HG02870 (cell line): ENCODE measurements around the gene GGCT.
"Not testable (repeated sequence)": the region's sequence is repeated elsewhere in the genome, so short reads cannot be mapped to it uniquely, and the experiment has no call there.

Experiments
- ATAC-seq: cut with Tn5 transposase; IDR thresholded peaks from one replicate; pipeline ENCODE4 v1.9.1; 2021; ENCODE audit warnings: mild to moderate bottlenecking, moderate library complexity; ENCODE audit not compliant: unreplicated experiment

Gene GGCT, protein sequence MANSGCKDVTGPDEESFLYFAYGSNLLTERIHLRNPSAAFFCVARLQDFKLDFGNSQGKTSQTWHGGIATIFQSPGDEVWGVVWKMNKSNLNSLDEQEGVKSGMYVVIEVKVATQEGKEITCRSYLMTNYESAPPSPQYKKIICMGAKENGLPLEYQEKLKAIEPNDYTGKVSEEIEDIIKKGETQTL

DNA sequence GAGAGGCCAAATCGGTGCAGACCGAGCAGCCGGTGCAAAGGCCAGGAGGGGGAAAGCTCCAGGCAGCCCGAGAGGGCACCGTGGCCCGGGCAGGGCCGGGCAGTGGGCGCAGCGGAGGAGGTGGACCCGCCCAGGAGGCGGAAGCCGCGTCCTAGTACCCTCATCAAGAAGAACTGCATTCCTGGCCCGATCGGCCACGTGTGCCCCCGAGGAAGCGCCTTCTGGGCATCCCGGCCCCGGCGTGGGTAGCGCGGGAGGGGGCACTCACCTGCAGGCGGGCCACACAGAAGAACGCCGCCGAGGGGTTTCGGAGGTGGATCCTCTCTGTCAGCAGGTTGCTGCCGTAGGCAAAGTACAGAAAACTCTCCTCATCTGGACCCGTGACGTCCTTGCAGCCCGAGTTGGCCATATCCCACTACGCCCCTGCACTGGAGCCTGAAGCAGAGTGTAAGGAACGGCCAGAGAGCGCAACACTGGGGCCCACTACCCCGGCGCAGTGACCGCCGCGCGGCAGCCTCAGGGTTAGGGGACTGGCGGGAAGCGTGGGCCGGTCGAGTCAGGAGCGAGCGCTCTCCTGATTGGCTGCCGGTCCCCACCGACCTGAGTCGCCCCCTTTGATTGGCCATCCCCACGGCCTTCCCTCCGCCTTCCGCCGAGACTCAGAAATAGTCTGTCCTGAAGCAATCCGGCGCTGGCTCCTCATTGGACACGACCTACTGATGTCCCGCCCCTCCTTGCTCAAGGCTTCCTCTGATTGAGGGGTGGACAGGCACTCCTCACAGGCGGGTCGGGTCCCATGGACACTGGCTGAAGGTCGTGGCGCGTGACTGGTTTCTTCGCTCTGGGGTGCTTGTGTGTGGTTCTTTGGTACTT, at the start of gene GGCT:
TSS of gene GGCT (minus strand) at position 529 of the 873 bp plus-strand sequence. CDS start at position 409, 120 bp downstream.
- ATAC-seq = peak; percentile 98

DNA sequence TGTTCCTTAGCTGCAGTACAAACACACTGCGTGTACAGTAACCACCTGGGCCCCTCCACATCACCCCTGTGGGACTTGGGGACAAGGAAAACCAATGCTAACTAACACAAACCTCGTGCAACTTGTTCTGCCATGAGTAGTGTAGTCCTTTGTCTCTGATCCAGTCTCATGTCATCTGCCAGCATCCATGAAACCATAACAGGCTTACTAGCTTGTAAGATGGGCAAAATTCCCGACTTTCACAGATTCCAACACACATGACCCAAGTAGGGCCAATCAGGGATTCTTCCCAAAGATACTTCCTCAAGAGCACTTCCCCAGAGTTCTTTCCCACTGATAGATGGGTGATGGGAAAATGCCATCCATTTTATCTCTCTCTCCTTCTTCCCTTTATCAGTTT, 48.9 kb upstream of the GGCT start:
- no peak for ATAC-seq

DNA sequence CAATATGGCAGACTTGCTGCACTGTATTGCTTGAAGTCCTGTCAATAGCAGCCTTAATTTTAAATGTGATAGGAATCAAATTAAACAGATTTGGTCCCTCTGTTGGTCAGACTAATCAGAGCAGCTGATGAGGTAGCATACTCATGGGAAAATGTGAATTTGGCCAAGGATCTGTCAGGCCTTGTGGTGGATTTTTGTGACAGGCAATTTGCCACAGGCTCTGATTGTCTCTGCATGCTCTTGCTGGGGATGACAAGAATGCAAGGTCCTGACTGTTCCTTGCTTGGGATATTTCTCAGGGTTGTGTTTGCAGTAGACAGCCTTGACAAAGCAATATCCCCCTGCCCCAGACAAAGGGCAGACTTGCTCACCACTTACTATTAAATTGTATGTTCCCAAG, 48.5 kb upstream of the GGCT start:
- ATAC-seq = no peak

DNA sequence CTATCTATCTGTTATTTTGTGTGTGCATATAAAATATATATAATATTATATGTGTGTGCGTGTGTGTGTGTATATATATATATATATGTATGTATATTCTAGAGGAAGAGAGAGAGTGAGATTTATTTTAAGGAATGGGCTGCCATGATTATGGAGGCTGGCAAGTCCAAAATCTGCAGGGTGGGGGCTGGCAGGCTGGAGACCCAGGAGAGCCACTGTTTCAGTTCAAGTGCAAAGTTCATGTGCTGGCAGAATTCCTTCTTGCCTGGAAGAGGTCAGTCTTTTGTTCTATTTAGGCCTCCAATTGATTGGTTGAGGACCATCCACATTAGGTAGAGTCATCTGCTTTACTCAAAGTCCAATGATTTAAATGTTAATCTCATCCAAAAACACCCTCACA, 47.7 kb upstream of the GGCT start:
- no peak for ATAC-seq

DNA sequence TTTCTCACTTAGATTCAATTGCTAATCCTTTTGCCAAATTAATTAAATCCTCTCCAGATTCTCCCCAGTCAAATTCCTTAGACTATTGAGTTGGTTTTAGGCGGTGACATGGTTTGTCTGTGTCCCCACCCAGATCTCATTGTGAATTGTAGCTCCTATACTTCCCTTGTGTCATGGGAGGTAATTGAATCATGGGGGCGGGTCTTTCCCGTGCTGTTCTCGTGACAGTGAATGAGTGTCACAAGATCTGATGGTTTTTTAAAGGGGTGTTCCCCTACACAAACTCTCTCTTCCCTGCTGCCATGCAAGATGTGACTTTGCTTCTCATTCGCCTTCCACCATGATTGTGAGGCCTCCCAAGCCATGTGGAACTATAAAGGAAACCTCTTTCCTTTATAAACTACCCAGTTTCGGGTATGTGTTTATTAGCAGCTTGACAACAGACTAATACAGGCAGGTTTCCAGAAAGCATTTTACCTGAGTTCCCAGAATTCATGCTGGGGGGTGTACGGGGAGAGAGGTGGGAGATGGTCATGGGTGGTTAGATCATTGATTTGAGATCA, 45.4 kb upstream of the GGCT start:
- ATAC-seq = no peak

DNA sequence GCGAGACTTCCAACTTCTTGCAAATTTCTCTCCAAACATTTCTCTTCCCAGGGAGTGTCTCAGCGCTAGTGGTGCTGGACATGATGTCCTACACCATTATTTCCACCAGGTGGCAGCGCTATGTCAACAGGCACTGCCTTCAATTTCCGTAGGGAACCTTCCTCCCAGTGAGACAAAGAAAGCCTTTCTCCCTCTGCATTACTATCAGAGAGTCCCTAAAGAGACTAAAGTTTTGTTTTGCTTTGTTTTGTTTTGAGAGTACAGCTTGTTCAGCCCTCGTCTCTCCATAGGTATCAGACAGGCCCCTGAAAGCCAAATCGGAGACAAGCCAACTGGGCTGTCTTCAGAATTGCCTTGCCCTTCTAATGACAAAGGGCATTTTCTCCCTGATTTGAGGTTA, 44.2 kb upstream of the GGCT start:
- no peak for ATAC-seq

DNA sequence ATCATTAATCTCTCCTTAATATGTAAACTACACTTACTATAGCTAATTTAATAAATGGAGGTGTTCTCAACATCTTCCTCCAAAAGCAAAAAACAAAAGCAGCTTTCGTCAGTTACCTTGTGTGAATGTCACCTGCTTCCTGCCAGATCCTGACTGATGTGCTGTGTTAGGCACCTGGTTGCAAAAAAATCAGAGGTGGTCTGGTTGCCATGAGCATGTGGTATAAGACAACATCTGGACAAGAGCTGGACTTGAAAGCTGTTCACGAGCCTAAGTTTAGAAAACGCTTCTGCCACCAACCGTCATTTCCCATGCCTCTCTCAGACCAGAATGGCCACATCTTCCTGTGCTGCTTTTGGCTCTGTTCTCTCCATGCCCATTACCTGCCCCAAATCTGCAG, 42.0 kb upstream of the GGCT start:
- no peak for ATAC-seq

DNA sequence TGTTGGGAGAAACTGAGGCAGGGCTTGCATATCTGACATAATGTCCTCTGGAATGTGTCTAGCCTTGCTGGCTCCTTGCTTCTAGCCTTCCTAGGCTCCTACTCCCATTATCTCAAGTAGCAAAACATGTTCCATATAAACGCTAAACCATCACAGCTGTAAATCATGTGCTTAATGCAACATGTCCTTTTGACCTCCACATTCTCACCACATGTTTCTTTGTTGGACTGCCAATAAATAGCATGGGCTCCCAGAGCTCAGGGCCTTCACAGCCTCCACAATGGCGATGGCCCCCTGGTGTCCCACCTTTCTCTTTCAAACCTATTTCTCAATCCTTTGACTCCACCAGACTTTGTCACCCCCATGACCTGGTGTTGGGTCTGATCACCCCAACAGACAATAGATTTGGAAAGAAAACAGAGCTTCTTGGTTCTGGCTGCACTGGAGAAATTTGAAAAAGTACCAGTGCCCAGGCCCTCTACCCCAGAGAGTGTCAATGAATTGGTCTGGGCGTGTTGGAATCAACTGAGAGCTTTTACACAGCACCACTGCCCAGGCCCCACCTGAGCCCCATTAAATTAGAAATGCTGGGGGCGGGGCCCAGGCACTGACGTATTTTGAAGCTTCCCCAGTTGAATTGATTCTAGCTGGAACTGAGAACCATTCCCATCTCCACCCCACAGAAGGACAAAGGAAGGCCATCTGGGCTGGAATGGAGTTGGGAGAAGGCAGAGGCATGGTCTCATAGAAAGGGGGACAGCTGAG, 41.3 kb upstream of the GGCT start:
- ATAC-seq = no peak

DNA sequence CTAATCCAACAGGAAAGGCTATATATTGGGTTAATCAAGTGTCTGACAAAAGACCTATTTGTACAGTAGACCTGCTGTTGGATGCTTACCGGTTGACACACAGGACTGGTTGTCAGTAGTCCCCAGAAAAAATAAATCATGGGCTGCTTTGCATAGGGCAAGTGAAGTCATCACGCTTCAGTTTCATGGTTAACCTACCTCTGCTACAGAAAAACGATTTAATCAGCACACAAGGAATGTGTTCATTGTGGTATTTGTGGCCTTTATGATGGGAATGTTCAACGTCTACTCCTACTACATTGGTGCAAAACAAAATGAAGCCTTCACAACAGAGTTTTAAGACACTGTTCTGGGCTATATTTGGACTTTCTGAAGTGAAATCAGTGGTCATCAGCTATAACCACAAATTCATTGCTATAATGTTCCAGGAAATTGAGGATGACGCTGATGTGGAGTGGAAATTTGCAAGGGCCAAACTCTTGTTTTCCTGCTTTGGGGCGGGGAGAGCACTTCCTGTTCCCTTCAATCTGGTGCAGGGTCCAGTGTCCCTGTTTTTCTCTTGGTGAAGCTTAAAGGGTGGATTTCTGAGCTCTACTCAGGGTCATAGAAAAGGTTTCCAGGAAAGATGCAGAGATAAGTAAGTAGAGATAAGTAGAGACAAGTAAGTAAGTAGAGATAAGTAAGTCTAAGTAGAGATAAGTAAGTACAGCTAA, 39.3 kb upstream of the GGCT start:
- ATAC-seq = no peak

DNA sequence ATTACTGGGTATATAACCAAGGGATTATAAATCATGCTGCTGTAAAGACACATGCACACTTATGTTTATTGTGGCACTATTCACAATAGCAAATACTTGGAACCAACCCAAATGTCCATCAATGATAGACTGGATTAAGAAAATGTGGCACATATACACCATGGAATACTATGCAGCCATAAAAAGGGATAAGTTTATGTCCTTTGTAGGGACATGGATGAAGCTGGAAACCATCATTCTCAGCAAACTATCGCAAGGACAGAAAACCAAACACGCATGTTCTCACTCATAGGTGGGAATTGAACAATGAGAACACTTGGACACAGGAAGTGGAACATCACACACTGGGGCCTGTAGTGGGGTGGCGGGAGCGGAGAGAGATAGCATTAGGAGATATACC, 38.5 kb upstream of the GGCT start:
- ATAC-seq = not testable (repeated sequence)

DNA sequence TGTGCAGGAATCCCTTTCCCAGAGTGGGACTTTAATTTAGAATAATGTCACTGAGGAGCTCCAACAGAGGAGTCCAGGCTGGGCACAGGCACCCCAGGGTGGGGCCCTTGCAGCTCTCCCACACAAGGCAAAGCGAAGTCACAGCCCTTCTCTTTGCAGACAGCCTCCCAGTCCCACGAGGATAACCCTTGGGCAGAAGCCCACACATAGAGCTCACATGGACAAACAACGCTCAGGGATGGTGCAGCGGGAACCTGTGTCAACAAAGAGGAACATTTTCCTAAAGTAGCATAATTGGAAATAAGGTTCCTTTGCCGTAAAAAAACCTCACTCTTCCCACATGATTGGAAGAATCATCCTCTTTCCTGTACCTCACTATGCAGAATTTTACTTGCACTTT, 29.3 kb upstream of the GGCT start:
- ATAC-seq = no peak

DNA sequence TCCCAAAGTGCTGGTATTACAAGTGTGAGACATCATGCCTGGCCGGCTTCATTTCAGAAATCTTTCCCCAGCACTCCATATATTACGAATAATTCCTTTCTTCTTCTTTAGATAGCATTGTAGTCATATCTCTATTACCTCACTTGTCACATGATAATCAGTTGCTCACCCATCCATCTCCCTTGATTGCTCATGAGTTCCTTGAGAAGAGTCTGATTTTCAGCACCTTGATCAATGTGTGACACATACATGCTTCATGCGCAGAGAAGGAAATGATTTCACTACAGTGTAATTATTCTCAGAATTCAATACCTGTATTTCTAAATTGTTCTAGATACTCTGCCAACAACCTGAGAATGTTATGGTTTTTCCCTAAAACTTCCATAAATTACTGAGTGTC, 26.7 kb upstream of the GGCT start:
- ATAC-seq = no peak

DNA sequence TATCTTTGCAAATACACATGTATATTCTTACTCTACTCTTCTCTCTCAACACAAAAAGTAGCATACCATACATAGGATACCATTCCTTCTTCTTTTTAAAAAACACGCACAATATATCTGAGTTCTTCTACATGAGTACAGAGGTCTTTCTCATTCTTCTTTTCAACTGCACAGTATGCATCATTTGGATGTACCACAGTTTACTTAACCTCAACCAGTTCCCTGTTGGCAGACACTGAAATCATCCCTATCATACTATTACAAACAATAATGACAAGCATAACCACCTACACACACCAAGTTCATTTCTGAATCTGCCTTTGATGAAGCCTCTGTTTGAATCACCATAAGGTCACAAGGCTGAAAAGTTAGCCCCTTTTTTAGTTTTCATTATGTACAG, 25.7 kb upstream of the GGCT start:
- no peak for ATAC-seq

DNA sequence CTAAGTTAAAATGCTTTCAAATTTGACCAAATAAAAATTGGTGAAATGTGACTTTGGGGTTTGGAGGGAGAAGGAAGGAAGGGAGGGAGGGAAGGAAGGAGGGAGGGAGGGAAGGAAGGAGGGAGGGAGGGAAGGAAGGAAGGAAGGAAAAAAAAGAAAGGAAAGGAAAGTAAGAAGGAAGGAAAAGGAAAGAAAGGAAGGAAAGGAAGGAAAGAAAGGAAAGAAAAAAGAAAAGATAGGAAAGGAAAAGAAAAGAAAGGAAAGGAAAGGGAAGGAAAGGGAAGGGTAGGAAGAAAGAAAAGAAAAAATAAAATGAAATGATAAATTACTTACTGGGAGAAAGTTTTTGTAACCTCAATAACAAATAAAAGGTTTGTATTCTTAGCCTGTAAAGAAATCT, 24.1 kb upstream of the GGCT start:
- ATAC-seq = no peak

DNA sequence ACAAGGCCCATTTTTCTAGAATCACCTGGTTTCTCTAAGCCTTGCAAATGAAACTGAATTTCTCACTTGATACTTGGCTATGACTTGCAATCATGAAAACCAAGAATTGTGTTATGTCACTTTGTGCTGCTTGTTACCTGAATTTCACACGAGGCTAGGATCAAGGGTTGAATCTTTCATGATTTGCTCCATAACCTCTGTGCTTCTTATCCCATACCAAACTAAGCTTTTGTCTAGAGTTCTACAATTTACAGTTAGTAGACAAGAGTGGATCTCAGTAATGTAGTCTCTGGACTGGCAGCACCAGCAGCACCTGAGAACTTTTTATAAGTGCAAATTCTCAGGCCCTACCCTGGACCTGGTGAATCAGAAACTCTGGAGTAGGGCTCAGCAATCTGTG, 22.7 kb upstream of the GGCT start:
- not testable (repeated sequence) for ATAC-seq

DNA sequence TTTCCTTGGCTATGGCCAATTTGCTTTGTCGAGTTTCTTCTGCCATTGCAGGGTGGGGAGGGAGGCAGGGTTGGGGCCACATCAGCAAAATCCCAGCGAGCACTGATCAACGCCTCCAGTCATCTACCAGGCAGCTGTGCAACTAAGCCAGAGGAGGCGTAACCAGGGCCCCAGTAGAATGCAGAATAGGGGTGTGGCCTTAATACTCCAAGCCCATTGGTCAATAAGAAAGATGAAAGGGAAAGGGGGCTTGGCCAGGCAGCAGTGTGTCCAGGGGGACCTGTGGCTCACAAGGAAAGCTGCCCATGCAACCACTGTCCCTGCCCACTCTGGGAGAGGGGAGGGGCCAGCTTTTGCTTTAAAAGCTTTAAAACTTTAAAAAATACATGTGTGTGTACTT, 21.5 kb upstream of the GGCT start:
- no peak for ATAC-seq

DNA sequence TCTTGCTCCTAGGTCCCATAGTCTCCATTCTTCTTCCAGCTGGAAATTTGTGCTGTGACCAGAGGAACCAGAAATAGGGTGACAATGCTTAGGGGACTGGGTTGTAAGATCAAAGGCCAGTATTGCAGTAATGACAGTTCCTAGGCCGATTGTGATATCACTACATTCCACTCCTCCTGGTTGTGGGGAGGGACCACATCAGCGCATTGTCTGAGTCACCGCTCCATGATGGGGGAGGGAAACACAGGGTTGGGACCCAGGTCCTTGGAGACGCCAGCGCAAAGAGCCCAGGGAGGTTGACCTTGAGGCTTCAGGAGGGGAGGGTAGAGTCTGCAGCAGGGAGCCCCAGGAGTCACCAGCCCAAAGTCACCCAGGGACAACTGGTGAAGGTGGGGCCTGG, 20.8 kb upstream of the GGCT start:
- no peak for ATAC-seq

DNA sequence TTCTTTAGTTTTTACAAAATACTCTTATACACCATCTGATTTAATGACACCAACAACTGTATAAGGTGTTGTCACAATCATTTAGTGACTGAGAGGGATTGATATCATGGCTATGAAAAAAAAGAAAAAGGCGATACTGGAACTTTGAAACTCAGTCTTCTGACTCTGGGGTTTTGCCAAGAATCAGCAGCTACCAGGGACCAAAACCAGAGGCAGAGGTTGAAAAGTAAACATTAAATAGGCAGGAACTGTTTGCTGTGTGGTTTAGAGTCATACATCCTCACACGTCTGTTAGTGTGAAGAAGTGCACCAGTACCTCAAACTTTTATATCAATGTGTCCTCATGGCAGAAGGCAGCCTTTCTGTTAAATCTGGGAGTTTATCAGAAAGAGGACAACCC, 19.9 kb upstream of the GGCT start:
- no peak for ATAC-seq

DNA sequence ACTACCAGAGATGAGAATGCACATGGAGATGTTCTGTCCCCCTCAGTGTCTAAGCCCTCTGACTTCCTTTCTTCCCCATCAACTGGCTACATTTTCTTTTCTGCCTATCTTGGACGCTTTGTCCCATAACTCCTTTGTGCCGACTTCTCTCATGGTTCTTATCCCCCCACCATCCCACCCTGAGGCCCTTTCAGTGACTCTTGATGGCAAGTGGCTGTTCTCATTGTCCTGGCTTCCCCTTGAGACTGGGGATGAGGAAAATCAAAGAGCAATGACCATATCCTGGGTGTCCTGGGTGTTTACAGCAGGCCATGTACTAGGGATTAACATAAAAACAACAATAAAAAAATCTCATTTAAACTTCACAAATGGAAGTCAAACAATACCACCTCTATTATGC, 18.8 kb upstream of the GGCT start:
- no peak for ATAC-seq

DNA sequence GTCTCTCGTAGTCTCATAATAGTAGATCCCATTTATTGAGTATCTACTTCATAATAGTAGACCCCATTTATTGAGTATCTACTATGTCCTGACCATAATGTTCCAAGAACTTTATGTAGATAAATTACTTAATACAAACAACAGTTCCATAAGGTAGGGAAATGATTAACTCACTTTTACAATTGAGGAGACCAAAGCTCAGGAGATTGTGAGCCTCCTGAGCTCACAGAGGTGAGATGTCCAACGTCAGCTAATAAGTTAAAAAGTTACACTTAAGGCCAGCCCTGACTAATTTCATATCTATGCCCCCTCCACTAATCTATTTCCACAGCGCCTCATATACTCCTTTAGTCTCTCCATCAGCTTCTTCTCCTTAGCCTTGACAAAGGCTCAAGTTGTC, 17.5 kb upstream of the GGCT start:
- ATAC-seq = no peak

DNA sequence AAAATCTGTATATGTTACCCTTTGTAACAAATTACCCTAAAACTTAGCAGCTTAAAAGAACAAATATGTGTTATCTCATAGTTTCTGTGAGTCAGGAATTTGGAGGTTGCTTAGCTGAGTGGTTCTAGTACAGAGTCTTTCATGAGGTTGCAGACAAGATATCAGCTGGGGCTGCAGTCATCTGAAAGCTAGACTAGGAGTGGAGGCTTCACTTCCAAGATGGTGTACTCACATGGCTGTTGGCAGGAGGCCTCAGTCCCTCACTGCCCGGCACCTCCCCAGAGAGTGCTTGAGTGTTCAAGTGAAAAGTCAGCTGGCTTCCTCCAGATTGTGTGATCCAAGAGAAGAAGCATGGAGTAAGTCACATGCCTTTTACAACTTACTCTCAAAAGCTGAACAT, 16.9 kb upstream of the GGCT start:
- ATAC-seq = no peak
